BE2C (cell line): ENCODE data around the gene RNF31.
"Not testable (repeated sequence)": the region's sequence is repeated elsewhere in the genome, so short reads cannot be mapped to it uniquely, and the experiment has no call there.

Experiments
- DNase-seq: peaks from one replicate; pipeline ENCODE4 v3.0.0-alpha.2; 2020
- H3K27me3 ChIP-seq: fragments of 250-450 bp; sonication (Bioruptor Pico); 2 replicates; pipeline ENCODE4 v1.5.1; 2020; ENCODE audit warnings: mild to moderate bottlenecking
- H3K36me3 ChIP-seq: fragments of 250-450 bp; sonication (Bioruptor Pico); 2 replicates; pipeline ENCODE4 v1.5.1; 2020; ENCODE audit warnings: mild to moderate bottlenecking
- H3K4me1 ChIP-seq: fragments of 250-450 bp; sonication (Bioruptor Pico); 2 replicates; pipeline ENCODE4 v1.5.1; 2020
- H3K4me3 ChIP-seq: 2 replicates; pipeline ENCODE4 v1.5.1; 2011; ENCODE audit warnings: low read depth, low read length
- H3K9me3 ChIP-seq: fragments of 250-450 bp; sonication (Bioruptor Pico); 2 replicates; pipeline ENCODE4 v1.5.1; 2020
- CTCF ChIP-seq: IDR thresholded peaks from 2 replicates; pipeline ENCODE4 v1.5.1; 2012; ENCODE audit warnings: mild to moderate bottlenecking, low read depth, low read length

RNF31 gene

GRCh38 chr14:24196071-24197055, 49.1 kb downstream of the RNF31 start:
- Histone ChIP-seq H3K36me3 (peaks cover 19% of the 10 kb centered on the region), H3K4me3 (peak overlapping the region; percentile 94), H3K4me1 (no peaks in the 10 kb centered on the region), H3K9me3 (no peaks in the 10 kb centered on the region), H3K27me3 (no peaks in the 10 kb centered on the region)
- no peak for TF ChIP-seq CTCF
- DNase-seq, result no peak

- no peaks in the 10 kb centered on the region for H3K4me1 ChIP-seq
- H3K4me3 ChIP-seq, result no peak overlapping the region
- no peak for TF ChIP-seq CTCF
- DNase-seq, result no peak
- H3K36me3 ChIP-seq, result peaks cover 22% of the 10 kb centered on the region
- no peaks in the 10 kb centered on the region for H3K9me3 ChIP-seq
- no peaks in the 10 kb centered on the region for H3K27me3 ChIP-seq
Measured at GRCh38 chr14:24197056-24197450, 49.8 kb downstream of the RNF31 start.

DNA sequence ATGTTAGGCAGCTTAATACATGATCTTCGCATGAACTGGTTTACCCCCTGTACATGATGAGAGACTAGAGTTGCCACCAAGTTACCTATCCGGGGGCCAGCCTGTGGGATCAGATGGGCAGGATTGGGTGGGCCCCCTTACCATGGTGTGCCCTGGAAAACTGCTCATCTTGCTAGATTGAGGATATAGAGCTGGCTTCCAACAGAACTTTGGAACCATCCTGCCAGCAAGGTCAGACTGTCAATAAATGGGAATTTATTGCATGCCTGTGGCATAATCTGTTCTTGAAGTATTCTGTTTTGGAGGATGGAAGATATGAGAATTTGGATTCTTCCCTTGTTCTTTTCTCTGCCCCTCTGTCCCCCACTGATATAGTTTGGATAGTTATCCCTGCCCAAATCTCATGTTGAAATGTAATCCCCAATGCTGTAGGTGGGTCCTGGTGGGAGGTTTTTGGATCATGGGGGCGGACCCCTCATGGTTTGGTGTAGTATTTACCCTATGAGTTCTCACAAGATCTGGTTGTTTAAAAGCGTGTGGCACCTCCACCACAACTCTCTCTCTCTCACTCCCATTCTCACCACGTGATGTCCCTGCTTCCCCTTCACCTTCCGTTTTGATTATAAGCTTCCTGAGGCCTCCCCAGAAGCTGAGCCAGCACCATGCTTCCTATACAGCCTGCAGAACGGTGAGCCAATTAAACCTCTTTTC, 51.7 kb downstream of the RNF31 start:
- no peak for TF ChIP-seq CTCF
- no peaks in the 10 kb centered on the region for H3K4me1 ChIP-seq
- no peak overlapping the region for H3K4me3 ChIP-seq
- DNase-seq, result no peak
- no peaks in the 10 kb centered on the region for H3K27me3 ChIP-seq
- H3K36me3 ChIP-seq, result peaks cover 11% of the 10 kb centered on the region; the same call in 1 of the 2 replicates
- no peaks in the 10 kb centered on the region for H3K9me3 ChIP-seq

GRCh38 chr14:24202538-24202937, 55.2 kb downstream of the RNF31 start:
- not testable (repeated sequence) for H3K4me1 ChIP-seq, H3K9me3 ChIP-seq, H3K4me3 ChIP-seq, H3K27me3 ChIP-seq, H3K36me3 ChIP-seq, DNase-seq

DNA sequence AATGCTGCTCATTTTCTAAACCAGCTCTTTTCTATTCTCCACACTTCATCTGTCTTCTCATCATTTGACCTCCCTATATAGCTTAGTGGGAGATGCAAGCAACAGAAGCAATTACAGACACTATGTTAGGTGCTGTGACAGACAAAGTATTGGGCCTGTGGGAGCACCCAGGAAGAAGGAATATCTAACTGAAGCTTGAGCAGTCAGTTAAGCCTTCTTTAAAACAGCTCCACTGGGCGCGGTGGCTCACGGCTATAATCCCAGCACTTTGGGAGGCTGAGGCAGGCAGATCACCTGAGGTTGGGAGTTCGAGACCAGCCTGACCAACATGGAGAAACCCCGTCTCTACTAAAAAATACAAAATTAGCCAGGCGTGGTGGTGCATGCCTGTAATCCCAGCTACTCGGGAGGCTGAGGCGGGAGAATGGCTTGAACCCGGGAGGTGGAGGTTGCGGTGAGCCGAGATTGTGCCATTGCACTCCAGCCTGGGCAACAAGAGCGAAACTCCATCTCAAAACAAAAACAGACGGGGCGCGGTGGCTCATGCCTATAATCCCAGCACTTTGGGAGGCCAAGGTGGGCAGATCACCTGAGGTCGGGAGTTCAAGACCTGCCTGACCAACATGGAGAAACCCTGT, 56.1 kb downstream of the RNF31 start:
- H3K36me3 ChIP-seq, result peaks cover 12% of the 10 kb centered on the region
- DNase-seq, H3K27me3 ChIP-seq, H3K4me3 ChIP-seq, H3K4me1 ChIP-seq, H3K9me3 ChIP-seq: not testable (repeated sequence)

GRCh38 chr14:24204163-24205146, 57.2 kb downstream of the RNF31 start:
- Histone ChIP-seq H3K4me1 (no peaks in the 10 kb centered on the region), H3K27me3 (no peaks in the 10 kb centered on the region), H3K4me3 (no peak overlapping the region), H3K9me3 (no peaks in the 10 kb centered on the region), H3K36me3 (peaks cover 12% of the 10 kb centered on the region)
- DNase-seq, result no peak
- no peak for TF ChIP-seq CTCF
